ENCODE measurements around the gene NUDT14. TPM values are rescaled to one million over a fixed set of nuclear protein-coding genes. Genes with fewer than 3 reads are reported as not detected.

NUDT14 gene
- total RNA-seq, 1 donor from 2014 or later = 68.4 TPM

GRCh38 chr14:105159344-105159743 lies 21.8 kb downstream of the NUDT14 start:
- no peaks in the 10 kb centered on the region for H3K27me3 Mint-ChIP-seq (ENCODE audit: low read depth)
- H3K27ac Mint-ChIP-seq = no peak overlapping the region
- H3K36me3 Mint-ChIP-seq = no peaks in the 10 kb centered on the region
- no peak for TF ChIP-seq CTCF (IDR thresholded peaks at IDR 0.05; ENCODE audit: unreplicated experiment)
- H3K9me3 Mint-ChIP-seq = no peaks in the 10 kb centered on the region
- H3K4me1 Mint-ChIP-seq = peaks cover 2% of the 10 kb centered on the region
- H3K4me3 Mint-ChIP-seq = no peak overlapping the region
- no peak for DNase-seq (ENCODE audit: low spot score in 2 of 2, unreplicated experiment in 2 of 2)

GRCh38 chr14:105158794-105159193 lies 22.3 kb downstream of the NUDT14 start:
- DNase-seq (ENCODE audit: low spot score in 2 of 2, unreplicated experiment in 2 of 2) = no peak
- no peaks in the 10 kb centered on the region for H3K9me3 Mint-ChIP-seq
- TF ChIP-seq CTCF (IDR thresholded peaks at IDR 0.05; ENCODE audit: unreplicated experiment) = no peak

GRCh38 chr14:105157872-105158271 lies 23.2 kb downstream of the NUDT14 start:
- Mint-ChIP-seq H3K9me3 (no peaks in the 10 kb centered on the region), H3K27ac (no peak overlapping the region), H3K27me3 (ENCODE audit: low read depth) (no peaks in the 10 kb centered on the region), H3K36me3 (no peaks in the 10 kb centered on the region), H3K4me3 (no peak overlapping the region), H3K4me1 (peaks cover 2% of the 10 kb centered on the region)
- DNase-seq (ENCODE audit: low spot score in 2 of 2, unreplicated experiment in 2 of 2) = no peak
- TF ChIP-seq CTCF (IDR thresholded peaks at IDR 0.05; ENCODE audit: unreplicated experiment) = no peak

More at GRCh38 chr14:105158794-105159193, 22.3 kb downstream of the NUDT14 start:
- Mint-ChIP-seq H3K27me3 (ENCODE audit: low read depth) (no peaks in the 10 kb centered on the region), H3K4me1 (peaks cover 2% of the 10 kb centered on the region), H3K27ac (no peak overlapping the region), H3K36me3 (no peaks in the 10 kb centered on the region), H3K4me3 (no peak overlapping the region)

- Mint-ChIP-seq H3K36me3 (no peaks in the 10 kb centered on the region), H3K4me3 (no peak overlapping the region), H3K27me3 (ENCODE audit: low read depth) (no peaks in the 10 kb centered on the region), H3K27ac (no peak overlapping the region), H3K9me3 (no peaks in the 10 kb centered on the region), H3K4me1 (peaks cover 2% of the 10 kb centered on the region)
- no peak for TF ChIP-seq CTCF (IDR thresholded peaks at IDR 0.05; ENCODE audit: unreplicated experiment)
- no peak for DNase-seq (ENCODE audit: low spot score in 2 of 2, unreplicated experiment in 2 of 2)
Measured at GRCh38 chr14:105156414-105157375, 24.4 kb downstream of the NUDT14 start.

GRCh38 chr14:105155681-105156413 lies 25.3 kb downstream of the NUDT14 start:
- peaks cover 2% of the 10 kb centered on the region for H3K4me1 Mint-ChIP-seq
- H3K4me3 Mint-ChIP-seq = no peak overlapping the region
- no peaks in the 10 kb centered on the region for H3K36me3 Mint-ChIP-seq
- H3K27me3 Mint-ChIP-seq (ENCODE audit: low read depth) = no peaks in the 10 kb centered on the region
- H3K9me3 Mint-ChIP-seq = no peaks in the 10 kb centered on the region
- DNase-seq (ENCODE audit: low spot score in 2 of 2, unreplicated experiment in 2 of 2) = no peak
- no peak for TF ChIP-seq CTCF (IDR thresholded peaks at IDR 0.05; ENCODE audit: unreplicated experiment)
- no peak overlapping the region for H3K27ac Mint-ChIP-seq
